GM23338 (cell line): Measurements from ENCODE around the gene AKAP13. TPM values are rescaled to one million over a fixed set of nuclear protein-coding genes. Genes with fewer than 3 reads are reported as not detected.

Experiments used
- ATAC-seq: fragments of 200-7000 bp; cut with Tn5 transposase; 3 replicates; pipeline ENCODE4 v1.9.1; 2020
- DNase-seq: peaks from one replicate; pipeline ENCODE4 v3.0.0-alpha.2; 2015; ENCODE audit warnings: low spot score
- H2AFZ ChIP-seq: fragments of 200-600 bp; sonication (generic); 2 replicates; pipeline ENCODE4 v1.8.0; 2016; ENCODE audit warnings: antibody characterized with exemption, mild to moderate bottlenecking, moderate library complexity
- H3F3A ChIP-seq: fragments of 200-600 bp; sonication (generic); replicated peaks from 2 replicates; pipeline ENCODE4 v1.8.0; 2017; ENCODE audit warnings: antibody characterized with exemption, mixed run types, low read depth
- H3K27ac ChIP-seq: fragments of 200-600 bp; sonication (generic); 2 replicates; pipeline ENCODE4 v1.6.1; 2016; ENCODE audit warnings: low read depth
- H3K27me3 ChIP-seq: fragments of 200-600 bp; sonication (generic); 2 replicates; pipeline ENCODE4 v1.8.0; 2016; ENCODE audit warnings: mild to moderate bottlenecking, mixed run types, moderate library complexity; ENCODE audit not compliant: insufficient read depth
- H3K36me3 ChIP-seq: fragments of 200-600 bp; sonication (generic); 2 replicates; pipeline ENCODE4 v1.8.0; 2016; ENCODE audit warnings: mild to moderate bottlenecking; ENCODE audit not compliant: insufficient read depth
- H3K4me1 ChIP-seq: fragments of 200-600 bp; sonication (generic); 2 replicates; pipeline ENCODE4 v1.8.0; 2016; ENCODE audit warnings: mild to moderate bottlenecking, moderate library complexity; ENCODE audit not compliant: insufficient read depth
- H3K4me2 ChIP-seq: fragments of 200-600 bp; sonication (generic); 2 replicates; pipeline ENCODE4 v1.7.1; 2017; ENCODE audit warnings: mixed run types
- H3K4me3 ChIP-seq: fragments of 200-600 bp; sonication (generic); 2 replicates; pipeline ENCODE4 v1.6.1; 2016; ENCODE audit warnings: mixed run types
- H3K79me2 ChIP-seq: fragments of 200-600 bp; sonication (generic); replicated peaks from 2 replicates; pipeline ENCODE4 v1.8.0; 2017; ENCODE audit warnings: mild to moderate bottlenecking; ENCODE audit not compliant: insufficient read depth
- H3K9me2 ChIP-seq: fragments of 200-600 bp; sonication (generic); 2 replicates; pipeline ENCODE4 v1.8.0; 2017; ENCODE audit not compliant: insufficient read depth
- H4K20me1 ChIP-seq: fragments of 200-600 bp; sonication (generic); replicated peaks from 2 replicates; pipeline ENCODE4 v1.8.0; 2017; ENCODE audit warnings: mild to moderate bottlenecking; ENCODE audit not compliant: insufficient read depth
- H3K27ac Mint-ChIP-seq: 2 replicates; pipeline ENCODE4 v1.8.0; 2020; ENCODE audit warnings: inconsistent platforms, mild to moderate bottlenecking, moderate library complexity, mixed read lengths
- H3K27me3 Mint-ChIP-seq: 3 replicates; pipeline ENCODE4 v1.8.0; 2022; ENCODE audit warnings: low read depth, mild to moderate bottlenecking, moderate library complexity, mixed read lengths, inconsistent platforms; ENCODE audit not compliant: insufficient read depth, poor library complexity
- H3K36me3 Mint-ChIP-seq: 3 replicates; pipeline ENCODE4 v1.8.0; 2021; ENCODE audit warnings: low read depth, mild to moderate bottlenecking, inconsistent platforms, moderate library complexity, mixed read lengths
- H3K4me1 Mint-ChIP-seq: 3 replicates; pipeline ENCODE4 v1.8.0; 2020; ENCODE audit warnings: mild to moderate bottlenecking, inconsistent platforms, mixed read lengths
- H3K4me3 Mint-ChIP-seq: 3 replicates; pipeline ENCODE4 v1.8.0; 2021; ENCODE audit warnings: moderate library complexity, mild to moderate bottlenecking, inconsistent platforms, mixed read lengths
- H3K9me3 Mint-ChIP-seq: 3 replicates; pipeline ENCODE4 v1.8.0; 2020; ENCODE audit warnings: moderate library complexity, mild to moderate bottlenecking, inconsistent platforms, mixed read lengths
- CREB1 ChIP-seq: fragments of 250-450 bp; sonication (Bioruptor Pico); IDR thresholded peaks from 2 replicates; pipeline ENCODE4 v1.5.0; 2020; ENCODE audit warnings: low read depth, mild to moderate bottlenecking, moderate library complexity
- ETS1 ChIP-seq: IDR thresholded peaks from 2 replicates; pipeline ENCODE4 v1.6.1; 2016; ENCODE audit warnings: antibody characterized with exemption
- EZH2 ChIP-seq: fragments of 200-600 bp; sonication (generic); IDR thresholded peaks from one replicate; pipeline ENCODE4 v1.8.0; 2017; ENCODE audit warnings: antibody characterized with exemption, mild to moderate bottlenecking, low read depth; ENCODE audit not compliant: unreplicated experiment
- EZH2phosphoT487 ChIP-seq: fragments of 200-600 bp; sonication (generic); IDR thresholded peaks from one replicate; pipeline ENCODE4 v1.8.1; 2018; ENCODE audit warnings: antibody characterized with exemption; ENCODE audit not compliant: unreplicated experiment
- JUNB ChIP-seq: IDR thresholded peaks from one replicate; pipeline ENCODE4 v1.6.1; 2016; ENCODE audit warnings: antibody characterized with exemption; ENCODE audit not compliant: unreplicated experiment
- NANOG ChIP-seq: IDR thresholded peaks from 2 replicates; pipeline ENCODE4 v1.6.1; 2016; ENCODE audit warnings: antibody characterized with exemption, borderline replicate concordance
- POLR2AphosphoS5 ChIP-seq: IDR thresholded peaks from 2 replicates; pipeline ENCODE4 v1.6.1; 2016; ENCODE audit warnings: antibody characterized with exemption, low read depth
- STAT1 ChIP-seq: IDR thresholded peaks from one replicate; pipeline ENCODE4 v1.6.1; 2016; ENCODE audit warnings: antibody characterized with exemption; ENCODE audit not compliant: unreplicated experiment
- ZNF114 ChIP-seq: fragments of 250-450 bp; sonication (Bioruptor Pico); IDR thresholded peaks from 2 replicates; pipeline ENCODE4 v1.5.0; 2020; ENCODE audit warnings: mild to moderate bottlenecking, moderate library complexity
- ZNF331 ChIP-seq: fragments of 250-450 bp; sonication (Bioruptor Pico); IDR thresholded peaks from 2 replicates; pipeline ENCODE4 v1.5.0; 2020; ENCODE audit warnings: low read depth, mild to moderate bottlenecking, moderate library complexity
- polyA plus RNA-seq: library from polyadenylated mRNA; unstranded; fragments of >200 nt; fragmentation: Nextera tagmentation; extraction: Ambion mirVana; gene quantifications from 2 replicates; pipeline ENCODE4 v1.2.1, GENCODE V29; 2016
- total RNA-seq: library from RNA; depleted of rRNA; stranded (reverse); fragments of >200 nt; shearing (Covaris generic); gene quantifications from 2 replicates; pipeline ENCODE4 v1.2.3, GENCODE V29; 2014
- TF ChIP-seq, protein P1 (sequence below): fragments of 250-450 bp; sonication (Bioruptor Pico); IDR thresholded peaks from 2 replicates; pipeline ENCODE4 v1.5.0; 2020; ENCODE audit warnings: mild to moderate bottlenecking, moderate library complexity
- TF ChIP-seq, protein P2 (sequence below), 2 experiments: fragments of 200-600 bp in 1 of 2; sonication (generic) in 1 of 2; conservative IDR thresholded peaks; 2 replicates each; pipeline versions ENCODE4 v1.5.1 to v1.6.1; 2016 to 2017; ENCODE audit warnings: antibody characterized with exemption in 2 of 2, low read depth in 2 of 2, mild to moderate bottlenecking in 2 of 2, moderate library complexity in 1 of 2
- TF ChIP-seq, protein P3 (sequence below): IDR thresholded peaks from one replicate; pipeline ENCODE4 v1.6.1; 2018; ENCODE audit warnings: antibody characterized with exemption; ENCODE audit not compliant: unreplicated experiment

The AKAP13 gene
- total and polyA plus RNA-seq, 2 experiments from 2014 or later = 46.2 to 60.7 TPM

- Histone ChIP-seq H3F3A (no peaks in the 10 kb centered on the region), H3K27ac (no peak overlapping the region), H3K27me3 (no peaks in the 10 kb centered on the region), H3K4me3 (no peak overlapping the region), H3K79me2 (peaks cover 92% of the 10 kb centered on the region), H3K4me2 (no peak overlapping the region), H2AFZ (no peak overlapping the region), H3K4me1 (no peaks in the 10 kb centered on the region; the same call in 1 of the 2 replicates), H4K20me1 (peaks cover 13% of the 10 kb centered on the region), H3K36me3 (no peaks in the 10 kb centered on the region), H3K9me2 (no peaks in the 10 kb centered on the region)
- Mint-ChIP-seq H3K4me3 (no peak overlapping the region), H3K27me3 (peaks cover 7% of the 10 kb centered on the region), H3K36me3 (peaks cover 17% of the 10 kb centered on the region; the same call in 2 of the 3 replicates), H3K9me3 (no peaks in the 10 kb centered on the region), H3K27ac (peak overlapping the region; percentile 71), H3K4me1 (peaks cover 24% of the 10 kb centered on the region)
- ATAC-seq (no peak), DNase-seq (no peak)
- TF ChIP-seq CREB1 = no peak
- no peak for TF ChIP-seq EZH2
- no peak for TF ChIP-seq ZNF114
- TF ChIP-seq ZNF331 (CRISPR knock-in tag) = no peak
- TF ChIP-seq, protein P1, sequence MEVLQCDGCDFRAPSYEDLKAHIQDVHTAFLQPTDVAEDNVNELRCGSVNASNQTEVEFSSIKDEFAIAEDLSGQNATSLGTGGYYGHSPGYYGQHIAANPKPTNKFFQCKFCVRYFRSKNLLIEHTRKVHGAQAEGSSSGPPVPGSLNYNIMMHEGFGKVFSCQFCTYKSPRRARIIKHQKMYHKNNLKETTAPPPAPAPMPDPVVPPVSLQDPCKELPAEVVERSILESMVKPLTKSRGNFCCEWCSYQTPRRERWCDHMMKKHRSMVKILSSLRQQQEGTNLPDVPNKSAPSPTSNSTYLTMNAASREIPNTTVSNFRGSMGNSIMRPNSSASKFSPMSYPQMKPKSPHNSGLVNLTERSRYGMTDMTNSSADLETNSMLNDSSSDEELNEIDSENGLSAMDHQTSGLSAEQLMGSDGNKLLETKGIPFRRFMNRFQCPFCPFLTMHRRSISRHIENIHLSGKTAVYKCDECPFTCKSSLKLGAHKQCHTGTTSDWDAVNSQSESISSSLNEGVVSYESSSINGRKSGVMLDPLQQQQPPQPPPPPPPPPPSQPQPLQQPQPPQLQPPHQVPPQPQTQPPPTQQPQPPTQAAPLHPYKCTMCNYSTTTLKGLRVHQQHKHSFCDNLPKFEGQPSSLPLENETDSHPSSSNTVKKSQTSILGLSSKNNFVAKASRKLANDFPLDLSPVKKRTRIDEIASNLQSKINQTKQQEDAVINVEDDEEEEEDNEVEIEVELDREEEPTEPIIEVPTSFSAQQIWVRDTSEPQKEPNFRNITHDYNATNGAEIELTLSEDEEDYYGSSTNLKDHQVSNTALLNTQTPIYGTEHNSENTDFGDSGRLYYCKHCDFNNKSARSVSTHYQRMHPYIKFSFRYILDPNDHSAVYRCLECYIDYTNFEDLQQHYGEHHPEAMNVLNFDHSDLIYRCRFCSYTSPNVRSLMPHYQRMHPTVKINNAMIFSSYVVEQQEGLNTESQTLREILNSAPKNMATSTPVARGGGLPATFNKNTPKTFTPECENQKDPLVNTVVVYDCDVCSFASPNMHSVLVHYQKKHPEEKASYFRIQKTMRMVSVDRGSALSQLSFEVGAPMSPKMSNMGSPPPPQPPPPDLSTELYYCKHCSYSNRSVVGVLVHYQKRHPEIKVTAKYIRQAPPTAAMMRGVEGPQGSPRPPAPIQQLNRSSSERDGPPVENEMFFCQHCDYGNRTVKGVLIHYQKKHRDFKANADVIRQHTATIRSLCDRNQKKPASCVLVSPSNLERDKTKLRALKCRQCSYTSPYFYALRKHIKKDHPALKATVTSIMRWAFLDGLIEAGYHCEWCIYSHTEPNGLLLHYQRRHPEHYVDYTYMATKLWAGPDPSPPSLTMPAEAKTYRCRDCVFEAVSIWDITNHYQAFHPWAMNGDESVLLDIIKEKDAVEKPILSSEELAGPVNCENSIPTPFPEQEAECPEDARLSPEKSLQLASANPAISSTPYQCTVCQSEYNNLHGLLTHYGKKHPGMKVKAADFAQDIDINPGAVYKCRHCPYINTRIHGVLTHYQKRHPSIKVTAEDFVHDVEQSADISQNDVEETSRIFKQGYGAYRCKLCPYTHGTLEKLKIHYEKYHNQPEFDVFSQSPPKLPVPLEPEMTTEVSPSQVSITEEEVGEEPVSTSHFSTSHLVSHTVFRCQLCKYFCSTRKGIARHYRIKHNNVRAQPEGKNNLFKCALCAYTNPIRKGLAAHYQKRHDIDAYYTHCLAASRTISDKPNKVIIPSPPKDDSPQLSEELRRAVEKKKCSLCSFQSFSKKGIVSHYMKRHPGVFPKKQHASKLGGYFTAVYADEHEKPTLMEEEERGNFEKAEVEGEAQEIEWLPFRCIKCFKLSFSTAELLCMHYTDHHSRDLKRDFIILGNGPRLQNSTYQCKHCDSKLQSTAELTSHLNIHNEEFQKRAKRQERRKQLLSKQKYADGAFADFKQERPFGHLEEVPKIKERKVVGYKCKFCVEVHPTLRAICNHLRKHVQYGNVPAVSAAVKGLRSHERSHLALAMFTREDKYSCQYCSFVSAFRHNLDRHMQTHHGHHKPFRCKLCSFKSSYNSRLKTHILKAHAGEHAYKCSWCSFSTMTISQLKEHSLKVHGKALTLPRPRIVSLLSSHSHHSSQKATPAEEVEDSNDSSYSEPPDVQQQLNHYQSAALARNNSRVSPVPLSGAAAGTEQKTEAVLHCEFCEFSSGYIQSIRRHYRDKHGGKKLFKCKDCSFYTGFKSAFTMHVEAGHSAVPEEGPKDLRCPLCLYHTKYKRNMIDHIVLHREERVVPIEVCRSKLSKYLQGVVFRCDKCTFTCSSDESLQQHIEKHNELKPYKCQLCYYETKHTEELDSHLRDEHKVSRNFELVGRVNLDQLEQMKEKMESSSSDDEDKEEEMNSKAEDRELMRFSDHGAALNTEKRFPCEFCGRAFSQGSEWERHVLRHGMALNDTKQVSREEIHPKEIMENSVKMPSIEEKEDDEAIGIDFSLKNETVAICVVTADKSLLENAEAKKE = no peak
- TF ChIP-seq POLR2AphosphoS5 = no peak
- TF ChIP-seq NANOG = no peak
- no peak for TF ChIP-seq JUNB
- TF ChIP-seq, protein P2, sequence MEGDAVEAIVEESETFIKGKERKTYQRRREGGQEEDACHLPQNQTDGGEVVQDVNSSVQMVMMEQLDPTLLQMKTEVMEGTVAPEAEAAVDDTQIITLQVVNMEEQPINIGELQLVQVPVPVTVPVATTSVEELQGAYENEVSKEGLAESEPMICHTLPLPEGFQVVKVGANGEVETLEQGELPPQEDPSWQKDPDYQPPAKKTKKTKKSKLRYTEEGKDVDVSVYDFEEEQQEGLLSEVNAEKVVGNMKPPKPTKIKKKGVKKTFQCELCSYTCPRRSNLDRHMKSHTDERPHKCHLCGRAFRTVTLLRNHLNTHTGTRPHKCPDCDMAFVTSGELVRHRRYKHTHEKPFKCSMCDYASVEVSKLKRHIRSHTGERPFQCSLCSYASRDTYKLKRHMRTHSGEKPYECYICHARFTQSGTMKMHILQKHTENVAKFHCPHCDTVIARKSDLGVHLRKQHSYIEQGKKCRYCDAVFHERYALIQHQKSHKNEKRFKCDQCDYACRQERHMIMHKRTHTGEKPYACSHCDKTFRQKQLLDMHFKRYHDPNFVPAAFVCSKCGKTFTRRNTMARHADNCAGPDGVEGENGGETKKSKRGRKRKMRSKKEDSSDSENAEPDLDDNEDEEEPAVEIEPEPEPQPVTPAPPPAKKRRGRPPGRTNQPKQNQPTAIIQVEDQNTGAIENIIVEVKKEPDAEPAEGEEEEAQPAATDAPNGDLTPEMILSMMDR (conservative IDR thresholded peaks at IDR 0.05; ENCODE audit: low read depth in 2 of 2) = no peak
- TF ChIP-seq, protein P3, sequence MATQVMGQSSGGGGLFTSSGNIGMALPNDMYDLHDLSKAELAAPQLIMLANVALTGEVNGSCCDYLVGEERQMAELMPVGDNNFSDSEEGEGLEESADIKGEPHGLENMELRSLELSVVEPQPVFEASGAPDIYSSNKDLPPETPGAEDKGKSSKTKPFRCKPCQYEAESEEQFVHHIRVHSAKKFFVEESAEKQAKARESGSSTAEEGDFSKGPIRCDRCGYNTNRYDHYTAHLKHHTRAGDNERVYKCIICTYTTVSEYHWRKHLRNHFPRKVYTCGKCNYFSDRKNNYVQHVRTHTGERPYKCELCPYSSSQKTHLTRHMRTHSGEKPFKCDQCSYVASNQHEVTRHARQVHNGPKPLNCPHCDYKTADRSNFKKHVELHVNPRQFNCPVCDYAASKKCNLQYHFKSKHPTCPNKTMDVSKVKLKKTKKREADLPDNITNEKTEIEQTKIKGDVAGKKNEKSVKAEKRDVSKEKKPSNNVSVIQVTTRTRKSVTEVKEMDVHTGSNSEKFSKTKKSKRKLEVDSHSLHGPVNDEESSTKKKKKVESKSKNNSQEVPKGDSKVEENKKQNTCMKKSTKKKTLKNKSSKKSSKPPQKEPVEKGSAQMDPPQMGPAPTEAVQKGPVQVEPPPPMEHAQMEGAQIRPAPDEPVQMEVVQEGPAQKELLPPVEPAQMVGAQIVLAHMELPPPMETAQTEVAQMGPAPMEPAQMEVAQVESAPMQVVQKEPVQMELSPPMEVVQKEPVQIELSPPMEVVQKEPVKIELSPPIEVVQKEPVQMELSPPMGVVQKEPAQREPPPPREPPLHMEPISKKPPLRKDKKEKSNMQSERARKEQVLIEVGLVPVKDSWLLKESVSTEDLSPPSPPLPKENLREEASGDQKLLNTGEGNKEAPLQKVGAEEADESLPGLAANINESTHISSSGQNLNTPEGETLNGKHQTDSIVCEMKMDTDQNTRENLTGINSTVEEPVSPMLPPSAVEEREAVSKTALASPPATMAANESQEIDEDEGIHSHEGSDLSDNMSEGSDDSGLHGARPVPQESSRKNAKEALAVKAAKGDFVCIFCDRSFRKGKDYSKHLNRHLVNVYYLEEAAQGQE = no peak
- TF ChIP-seq ETS1 = no peak
- no peak for TF ChIP-seq EZH2phosphoT487
- no peak for TF ChIP-seq STAT1
These were observed 392.3 kb downstream of the AKAP13 start for GRCh38 chr15:85772668-85773067.
